K562 (cell line): ENCODE data around the gene NQO2. TPM values are rescaled to one million over a fixed set of nuclear protein-coding genes. Genes with fewer than 3 reads are reported as not detected.
A peak's percentile ranks its signal among the peaks of the same experiment; 100 is the strongest.

Experiments
- ATAC-seq: fragments of 200-7000 bp; cut with Tn5 transposase; 3 replicates; pipeline ENCODE4 v1.9.1; 2020; ENCODE audit warnings: moderate library complexity
- BruUV-seq: library from RNA; stranded (reverse); fragments of 400-500 nt; replicated peaks from 2 replicates; lab custom pipeline; 2021; lab: Mats Ljungman, UMichigan
- CTCF ChIA-PET: fragments of 300-600 bp; formaldehyde crosslinking; extraction: SDS; loops from one replicate; lab custom pipeline; 2021; ENCODE audit warnings: low intra/inter-chr PET ratio; lab: Yijun Ruan, JAX
- POLR2A ChIA-PET: fragments of 300-600, 350-650 bp; sonication (Branson Sonifier 250); formaldehyde crosslinking; extraction: SDS; loops from one replicate; lab custom pipeline; 2021; ENCODE audit warnings: antibody characterized with exemption, inconsistent platforms; lab: Yijun Ruan, JAX
- DNase-seq, 4 experiments: peaks; one replicate each; pipeline versions ENCODE4 v3.0.0 to v3.0.0-alpha.2; 2011 to 2018; ENCODE audit warnings: low spot score in 3 of 4, mixed read lengths in 3 of 4; ENCODE audit errors: extremely low read depth in 1 of 4
- FAIRE-seq: peaks from 2 replicates; lab custom pipeline; 2011; peaks lifted over from hg19 to GRCh38; lab: Jason Lieb, UNC
- H2AFZ ChIP-seq: 2 replicates; pipeline ENCODE4 v1.6.0; 2011; ENCODE audit warnings: low read depth, low read length, control low read depth, inconsistent platforms
- H3K27ac ChIP-seq: fragments of 200-600 bp; 3 replicates; pipeline ENCODE4 v1.8.0; 2011; ENCODE audit warnings: low read depth, mild to moderate bottlenecking, control low read depth, inconsistent platforms, low read length, moderate library complexity, mixed read lengths; ENCODE audit errors: extremely low read depth
- H3K27me3 ChIP-seq, 2 experiments: fragments of 300-600 bp in 1 of 2; 2 replicates in 1 of 2; 3 replicates in 1 of 2; pipeline versions ENCODE4 v1.6.0 to v1.8.0; 2011; ENCODE audit warnings: inconsistent platforms in 2 of 2, low read length in 2 of 2, mild to moderate bottlenecking in 1 of 2, mixed read lengths in 1 of 2, moderate library complexity in 1 of 2; ENCODE audit not compliant: control insufficient read depth in 2 of 2, insufficient read depth in 2 of 2
- H3K36me3 ChIP-seq: fragments of 300-600 bp; 3 replicates; pipeline ENCODE4 v1.8.0; 2011; ENCODE audit warnings: mild to moderate bottlenecking, low read length, inconsistent platforms; ENCODE audit not compliant: control insufficient read depth, insufficient read depth
- H3K4me1 ChIP-seq, 2 experiments: fragments of 200-600 bp in 1 of 2; replicated peaks in 1 of 2; 2 replicates in 1 of 2; 3 replicates in 1 of 2; pipeline versions ENCODE4 v1.5.1 to v1.8.0; 2011; ENCODE audit warnings: inconsistent platforms in 2 of 2, low read length in 2 of 2, mild to moderate bottlenecking in 1 of 2, mixed read lengths in 1 of 2, moderate library complexity in 1 of 2; ENCODE audit not compliant: control insufficient read depth in 2 of 2, insufficient read depth in 2 of 2
- H3K4me2 ChIP-seq: 2 replicates; pipeline ENCODE4 v1.6.1; 2011; ENCODE audit warnings: low read length, control low read depth, inconsistent platforms, mixed read lengths; ENCODE audit not compliant: insufficient read depth
- H3K4me3 ChIP-seq: fragments of 200-600 bp; sonication (generic), shearing (Covaris generic); 2 replicates; pipeline ENCODE4 v1.5.1; 2016; ENCODE audit warnings: control low read depth, inconsistent platforms
- H3K79me2 ChIP-seq: fragments of 200-600 bp; 3 replicates; pipeline ENCODE4 v1.8.0; 2011; ENCODE audit warnings: low read length, inconsistent platforms; ENCODE audit not compliant: control insufficient read depth, insufficient read depth
- H3K9ac ChIP-seq, 2 experiments: 2 replicates each; pipeline versions ENCODE4 v1.6.0 to v1.6.1; 2011; ENCODE audit warnings: low read depth in 2 of 2, low read length in 2 of 2, control low read depth in 1 of 2, inconsistent platforms in 1 of 2, mild to moderate bottlenecking in 1 of 2, mixed read lengths in 1 of 2; ENCODE audit not compliant: insufficient read depth in 1 of 2
- H3K9me1 ChIP-seq: one replicate; pipeline ENCODE4 v1.6.0; 2011; ENCODE audit warnings: inconsistent platforms, mild to moderate bottlenecking, low read length, moderate library complexity; ENCODE audit not compliant: control insufficient read depth, insufficient read depth
- H3K9me3 ChIP-seq: replicated peaks from 2 replicates; pipeline ENCODE4 v1.5.1; 2011; ENCODE audit warnings: low read depth, low read length, inconsistent platforms; ENCODE audit not compliant: control insufficient read depth, insufficient read depth
- H4K20me1 ChIP-seq: replicated peaks from 2 replicates; pipeline ENCODE4 v1.6.1; 2011; ENCODE audit warnings: low read length, inconsistent platforms, mixed read lengths; ENCODE audit not compliant: control insufficient read depth, insufficient read depth
- FOSL1 ChIP-seq: fragments of 200-800 bp; sonication (Bioruptor generic); conservative IDR thresholded peaks from 2 replicates; pipeline ENCODE4 v1.6.1; 2016; ENCODE audit warnings: missing genetic modification characterization, missing compliant biosample characterization
- HDAC3 ChIP-seq: fragments of 450-650 bp; IDR thresholded peaks from 2 replicates; pipeline ENCODE4 v1.6.1; 2018; ENCODE audit warnings: borderline replicate concordance, mild to moderate bottlenecking, moderate library complexity; ENCODE audit not compliant: partially characterized antibody
- KAT2B ChIP-seq: IDR thresholded peaks from one replicate; pipeline ENCODE4 v1.6.1; 2012; ENCODE audit warnings: low read depth, mild to moderate bottlenecking, control low read depth, inconsistent platforms, low read length, moderate library complexity
- KDM1A ChIP-seq, 2 experiments: fragments of 450-650 bp; IDR thresholded peaks; 2 replicates each; pipeline ENCODE4 v1.6.1; 2016; ENCODE audit warnings: mild to moderate bottlenecking in 2 of 2
- UBTF ChIP-seq, 2 experiments: IDR thresholded peaks; 2 replicates each; pipeline ENCODE4 v1.6.1; 2012; ENCODE audit warnings: improper control_type of control experiment in 2 of 2, low read depth in 2 of 2, low read length in 2 of 2, borderline replicate concordance in 1 of 2
- ZBED1 ChIP-seq: IDR thresholded peaks from 2 replicates; pipeline ENCODE4 v1.6.1; 2014
- ZBTB40 ChIP-seq, 2 experiments: fragments of 450-650 bp in 1 of 2; sonication (generic) in 1 of 2; formaldehyde crosslinking in 1 of 2; IDR thresholded peaks; 2 replicates each; pipeline versions ENCODE4 v1.7.1 to v1.9.0; 2016 to 2022; ENCODE audit warnings: inconsistent platforms in 1 of 2, mild to moderate bottlenecking in 1 of 2, missing genetic modification reagents in 1 of 2
- ZNF316 ChIP-seq: fragments of 450-650 bp; IDR thresholded peaks from 2 replicates; pipeline ENCODE4 v1.6.1; 2016
- ZNF589 ChIP-seq: fragments of 200-800 bp; sonication (Bioruptor generic); IDR thresholded peaks from 2 replicates; pipeline ENCODE4 v1.6.1; 2016; ENCODE audit warnings: low read depth, missing genetic modification characterization, missing compliant biosample characterization
- WGBS: fragments of 100-300 bp; shearing (Covaris generic); methylation state at CpG from one replicate; pipeline ENCODE4 v1.1.6; 2016; ENCODE audit warnings: low coverage, mixed read lengths; ENCODE audit not compliant: insufficient coverage; ENCODE audit errors: missing lambda C conversion rate; 5-methylcytosine and 5-hydroxymethylcytosine counted together
- in situ Hi-C: fragments of 300-500 bp; cut with MboI; formaldehyde crosslinking; loops from 4 replicates; pipeline ENCODE4 v1.15.0; 2018; ENCODE audit warnings: inconsistent platforms, mixed read lengths
- intact Hi-C: fragments of 100-400 bp; cut with micrococcal nuclease; formaldehyde crosslinking; loops from 2 replicates; pipeline ENCODE4 v1.14.2; 2022
- polyA plus RNA-seq, 8 experiments: library from polyadenylated mRNA; depleted of rRNA in 4 of 8; stranded (reverse) in 5 of 8; unstranded in 3 of 8; fragments of >200 nt; fragmentation: Nextera tagmentation in 2 of 8; fragmentation: Illumina TruSeq in 1 of 8; extraction: Ambion mirVana in 2 of 8; extraction: Trizol in 1 of 8; gene quantifications; 2 replicates each; pipeline versions ENCODE4 v1.2.1 to v1.2.3, GENCODE V29; 2011 to 2014; ENCODE audit warnings: inconsistent platforms in 1 of 8, missing spikeins in 1 of 8
- total RNA-seq, 7 experiments: library from RNA; depleted of rRNA in 6 of 7; stranded (reverse); fragments of >200 nt in 6 of 7; fragmentation: Illumina TruSeq in 2 of 7; extraction: Trizol in 2 of 7; gene quantifications; 2 replicates each; pipeline versions ENCODE4 v1.2.1 to v1.2.3, GENCODE V29; 2011 to 2021; ENCODE audit warnings: low replicate concordance in 1 of 7

NQO2 gene
- total and polyA plus RNA-seq, 9 of the 15 experiments (the other 6 are each of a cell fraction or from before 2014, with no cell fraction given) = 54.6 to 214 (median 116) TPM

GRCh38 chr6:2990932-2991506 is 8.7 kb upstream of the NQO2 start:
- ChIA-PET CTCF (no interaction called here), POLR2A (interaction anchor here (0.6 to 9.0 kb wide), 27 partner anchors 10 to 454 kb away, joined by 3 to 95 read pairs (median 4); partner anchors contain the start of genes NQO2, RIPK1, SERPINB1 and SERPINB6)
- Histone ChIP-seq H3K9me1 (no peaks in the 10 kb centered on the region), H3K79me2 (peaks cover 28% of the 10 kb centered on the region), H3K4me1 (peaks cover 45 to 46% of the 10 kb centered on the region in 2 experiments), H3K4me2 (peak overlapping the region; percentile 95), H3K36me3 (peaks cover 9% of the 10 kb centered on the region; the same call in 1 of the 3 replicates), H3K27ac (peak overlapping the region; percentile 99), H3K9me3 (no peaks in the 10 kb centered on the region; the same call in 1 of the 2 replicates), H3K27me3 (no peaks in the 10 kb centered on the region), H4K20me1 (no peaks in the 10 kb centered on the region), H2AFZ (peak overlapping the region; percentile 44), H3K9ac (peak overlapping the region; percentile 94 to 97), H3K4me3 (peak overlapping the region; percentile 71)
- ATAC-seq = no peak
- no peak for DNase-seq
- in situ Hi-C loops = loop anchor here (10.0 kb wide), 2 partner anchors 134 to 264 kb away; partner anchors contain the start of gene PSMG4
- FAIRE-seq = no peak
- BruUV-seq = no TSS peak
- intact Hi-C loops = loop anchor here (10.0 kb wide), 1 partner anchor 264 kb away; the partner anchor contains the start of gene PSMG4
- WGBS = under 1% methylated on average over 10 of the region's 10 CpGs
- TF ChIP-seq KDM1A (IDR thresholded peaks at IDR 0.05) (peak; percentile 83), ZNF589 (0 out of 2 replicates have a peak, but pooled peaks have one; percentile 51), ZBED1 (no peak), ZNF316 (peak; percentile 58; the same call in 1 of the 2 replicates), KAT2B (no peak), FOSL1 (tag) (no peak), ZBTB40 (IDR thresholded peaks at IDR 0.05) (peak; percentile 55), ZBTB40 (CRISPR knock-in tag; IDR thresholded peaks at IDR 0.05) (no peak), UBTF (IDR thresholded peaks at IDR 0.05; ENCODE audit: borderline replicate concordance in 1 of 2, low read depth in 2 of 2, low read length in 2 of 2) (peak in 1 of 2 experiments; percentile 4; a peak in 1 of 4 replicates), HDAC3 (peak; percentile 15)
